ENCODE data around the gene PLXNA3.

PLXNA3 gene

GRCh38 chrX:154462396-154462795, 4.3 kb downstream of the PLXNA3 start:
- no peaks in the 10 kb centered on the region for H3K36me3 ChIP-seq (ENCODE audit: insufficient read depth)
- H3K4me2 ChIP-seq, result no peak overlapping the region
- no peaks in the 10 kb centered on the region for H3K27me3 ChIP-seq (ENCODE audit: insufficient read depth, low read depth)
- no peak overlapping the region for H2AFZ ChIP-seq (ENCODE audit: low read depth)
- no peak for TF ChIP-seq CTCF (conservative IDR thresholded peaks at IDR 0.05; ENCODE audit: low read depth, low read length)
- no peak overlapping the region for H3K4me3 ChIP-seq (IDR thresholded peaks at IDR 0.05; ENCODE audit: insufficient read depth, low read depth, low read length)
- peaks cover 1% of the 10 kb centered on the region for H3K4me1 ChIP-seq (ENCODE audit: low read depth, poor library complexity, severe bottlenecking)
- H3K79me2 ChIP-seq (ENCODE audit: insufficient read depth, low read depth), result no peaks in the 10 kb centered on the region
- H4K20me1 ChIP-seq (ENCODE audit: insufficient read depth), result no peaks in the 10 kb centered on the region
- H3K9ac ChIP-seq, result no peak overlapping the region
- H3K27ac ChIP-seq, result no peak overlapping the region

- no peaks in the 10 kb centered on the region for H3K27me3 ChIP-seq (ENCODE audit: insufficient read depth, low read depth)
- no peaks in the 10 kb centered on the region for H4K20me1 ChIP-seq (ENCODE audit: insufficient read depth)
Observed at GRCh38 chrX:154463611-154464220, 5.6 kb downstream of the PLXNA3 start.

GRCh38 chrX:154464806-154465365, 6.8 kb downstream of the PLXNA3 start:
- no peak for TF ChIP-seq CTCF (conservative IDR thresholded peaks at IDR 0.05; ENCODE audit: low read depth, low read length)
- Histone ChIP-seq H3K4me3 (IDR thresholded peaks at IDR 0.05; ENCODE audit: insufficient read depth, low read depth, low read length) (no peak overlapping the region), H3K4me2 (no peak overlapping the region), H3K27me3 (ENCODE audit: insufficient read depth, low read depth) (no peaks in the 10 kb centered on the region), H3K9ac (no peak overlapping the region), H3K79me2 (ENCODE audit: insufficient read depth, low read depth) (no peaks in the 10 kb centered on the region), H4K20me1 (ENCODE audit: insufficient read depth) (no peaks in the 10 kb centered on the region), H3K27ac (no peak overlapping the region), H2AFZ (ENCODE audit: low read depth) (no peak overlapping the region), H3K36me3 (ENCODE audit: insufficient read depth) (no peaks in the 10 kb centered on the region), H3K4me1 (ENCODE audit: low read depth, poor library complexity, severe bottlenecking) (no peaks in the 10 kb centered on the region)

More at GRCh38 chrX:154463611-154464220, 5.6 kb downstream of the PLXNA3 start:
- Histone ChIP-seq H3K4me3 (IDR thresholded peaks at IDR 0.05; ENCODE audit: insufficient read depth, low read depth, low read length) (no peak overlapping the region), H3K9ac (no peak overlapping the region), H3K36me3 (ENCODE audit: insufficient read depth) (no peaks in the 10 kb centered on the region), H2AFZ (ENCODE audit: low read depth) (no peak overlapping the region), H3K27ac (no peak overlapping the region), H3K79me2 (ENCODE audit: insufficient read depth, low read depth) (no peaks in the 10 kb centered on the region), H3K4me1 (ENCODE audit: low read depth, poor library complexity, severe bottlenecking) (no peaks in the 10 kb centered on the region), H3K4me2 (no peak overlapping the region)
- TF ChIP-seq CTCF (conservative IDR thresholded peaks at IDR 0.05; ENCODE audit: low read depth, low read length), result no peak

GRCh38 chrX:154465601-154466000, 7.5 kb downstream of the PLXNA3 start:
- H3K36me3 ChIP-seq (ENCODE audit: insufficient read depth), result no peaks in the 10 kb centered on the region

More at GRCh38 chrX:154465601-154466000, 7.5 kb downstream of the PLXNA3 start:
- no peaks in the 10 kb centered on the region for H3K4me1 ChIP-seq (ENCODE audit: low read depth, poor library complexity, severe bottlenecking)
- TF ChIP-seq CTCF (conservative IDR thresholded peaks at IDR 0.05; ENCODE audit: low read depth, low read length), result no peak
- no peaks in the 10 kb centered on the region for H3K79me2 ChIP-seq (ENCODE audit: insufficient read depth, low read depth)
- no peaks in the 10 kb centered on the region for H3K27me3 ChIP-seq (ENCODE audit: insufficient read depth, low read depth)
- no peak overlapping the region for H3K27ac ChIP-seq
- H3K9ac ChIP-seq, result no peak overlapping the region
- no peak overlapping the region for H3K4me3 ChIP-seq (IDR thresholded peaks at IDR 0.05; ENCODE audit: insufficient read depth, low read depth, low read length)
- no peak overlapping the region for H3K4me2 ChIP-seq
- no peak overlapping the region for H2AFZ ChIP-seq (ENCODE audit: low read depth)
- H4K20me1 ChIP-seq (ENCODE audit: insufficient read depth), result no peaks in the 10 kb centered on the region
